T47D (cell line): ENCODE data around the gene ZNF691.
"Not testable (repeated sequence)": the region's sequence is repeated elsewhere in the genome, so short reads cannot be mapped to it uniquely, and the experiment has no call there.

Experiments
- DNase-seq, 2 experiments: peaks; one replicate each; pipeline versions ENCODE4 v3.0.0 to v3.0.0-alpha.2; 2011 to 2012; ENCODE audit warnings: low read depth in 1 of 2, low spot score in 1 of 2
- JUND ChIP-seq: IDR thresholded peaks from 2 replicates; pipeline ENCODE4 v1.6.1; 2012; ENCODE audit warnings: low read depth
- in situ Hi-C: cut with HindIII; loops from 2 replicates; pipeline ENCODE4 v1.10.0; 2016; ENCODE audit warnings: low sequenced_read_pairs, low pct_unique_long_range_greater_than_20kb

The ZNF691 gene

GRCh38 chr1:42880384-42880783 lies 34.0 kb downstream of the ZNF691 start:
- DNase-seq: no peak
- no peak for TF ChIP-seq JUND
- in situ Hi-C loops: no loop called here

- in situ Hi-C loops: no loop called here
- no peak for TF ChIP-seq JUND
- no peak for DNase-seq
These were observed 39.8 kb downstream of the ZNF691 start for GRCh38 chr1:42886046-42886739.

GRCh38 chr1:42886800-42887199 lies 40.4 kb downstream of the ZNF691 start:
- in situ Hi-C loops: no loop called here

GRCh38 chr1:42887366-42887765 lies 41.0 kb downstream of the ZNF691 start:
- in situ Hi-C loops: no loop called here
- DNase-seq: no peak
- no peak for TF ChIP-seq JUND

More at GRCh38 chr1:42886800-42887199, 40.4 kb downstream of the ZNF691 start:
- no peak for DNase-seq
- no peak for TF ChIP-seq JUND

GRCh38 chr1:42888013-42888633 lies 41.7 kb downstream of the ZNF691 start:
- no peak for TF ChIP-seq JUND
- no peak for DNase-seq
- in situ Hi-C loops: no loop called here

GRCh38 chr1:42889264-42889663 lies 42.9 kb downstream of the ZNF691 start:
- no peak for DNase-seq
- no peak for TF ChIP-seq JUND
- in situ Hi-C loops: no loop called here

GRCh38 chr1:42891465-42892138 lies 45.2 kb downstream of the ZNF691 start:
- no peak for DNase-seq
- in situ Hi-C loops: no loop called here
- TF ChIP-seq JUND: no peak

GRCh38 chr1:42899960-42900359 lies 53.5 kb downstream of the ZNF691 start:
- in situ Hi-C loops: not testable (repeated sequence)

More at GRCh38 chr1:42899960-42900359, 53.5 kb downstream of the ZNF691 start:
- not testable (repeated sequence) for DNase-seq
